ENCODE measurements around the gene OAS2. TPM values are rescaled to one million over a fixed set of nuclear protein-coding genes. Genes with fewer than 3 reads are reported as not detected.

Gene OAS2
- polyA plus RNA-seq, 1 donor from 2014 or later: not detected

- Histone ChIP-seq H4K20me1 (ENCODE audit: insufficient read depth) (no peaks in the 10 kb centered on the region), H3K9me2 (ENCODE audit: insufficient read depth, low read length) (no peaks in the 10 kb centered on the region), H3K9me3 (ENCODE audit: low read length) (no peaks in the 10 kb centered on the region), H3K79me2 (replicated peaks; ENCODE audit: insufficient read depth, low read length) (no peaks in the 10 kb centered on the region), H3K9ac (ENCODE audit: low read length) (no peak overlapping the region), H3K36me3 (ENCODE audit: insufficient read depth, low read length) (no peaks in the 10 kb centered on the region), H3K27ac (ENCODE audit: low read length) (no peak overlapping the region), H3F3A (ENCODE audit: insufficient read depth, low read length, poor library complexity, severe bottlenecking) (no peaks in the 10 kb centered on the region), H2AFZ (ENCODE audit: low read depth, low read length) (no peak overlapping the region), H3K4me3 (ENCODE audit: low read length) (no peak overlapping the region), H3K4me2 (ENCODE audit: low read length) (no peak overlapping the region), H3K27me3 (ENCODE audit: insufficient read depth, low read depth, low read length) (peaks cover 20% of the 10 kb centered on the region)
- TF ChIP-seq RAD21 (conservative IDR thresholded peaks at IDR 0.05): no peak
- no peak for TF ChIP-seq CTCF (IDR thresholded peaks at IDR 0.05; ENCODE audit: poor library complexity, severe bottlenecking)
- TF ChIP-seq EP300 (conservative IDR thresholded peaks at IDR 0.05; ENCODE audit: poor library complexity, severe bottlenecking): no peak
- no peak for TF ChIP-seq POLR2AphosphoS5 (IDR thresholded peaks at IDR 0.05)
- no peak for TF ChIP-seq SMC3 (conservative IDR thresholded peaks at IDR 0.05; ENCODE audit: poor library complexity)
These were observed 38.4 kb upstream of the OAS2 start for GRCh38 chr12:112939761-112940381.

GRCh38 chr12:112941528-112942335 is 36.6 kb upstream of the OAS2 start:
- Histone ChIP-seq H2AFZ (ENCODE audit: low read depth, low read length) (no peak overlapping the region), H3F3A (ENCODE audit: insufficient read depth, low read length, poor library complexity, severe bottlenecking) (no peaks in the 10 kb centered on the region), H3K4me3 (ENCODE audit: low read length) (no peak overlapping the region), H3K4me2 (ENCODE audit: low read length) (no peak overlapping the region), H3K27me3 (ENCODE audit: insufficient read depth, low read depth, low read length) (peaks cover 20% of the 10 kb centered on the region), H3K9ac (ENCODE audit: low read length) (no peak overlapping the region), H3K79me2 (replicated peaks; ENCODE audit: insufficient read depth, low read length) (no peaks in the 10 kb centered on the region), H3K36me3 (ENCODE audit: insufficient read depth, low read length) (no peaks in the 10 kb centered on the region), H3K27ac (ENCODE audit: low read length) (no peak overlapping the region), H3K9me2 (ENCODE audit: insufficient read depth, low read length) (no peaks in the 10 kb centered on the region), H3K9me3 (ENCODE audit: low read length) (no peaks in the 10 kb centered on the region), H4K20me1 (ENCODE audit: insufficient read depth) (no peaks in the 10 kb centered on the region)
- TF ChIP-seq REST (IDR thresholded peaks at IDR 0.05; ENCODE audit: borderline replicate concordance) (no peak), TAF1 (IDR thresholded peaks at IDR 0.05; ENCODE audit: low read depth) (no peak), EP300 (conservative IDR thresholded peaks at IDR 0.05; ENCODE audit: poor library complexity, severe bottlenecking) (no peak), SMC3 (conservative IDR thresholded peaks at IDR 0.05; ENCODE audit: poor library complexity) (no peak), CTCF (IDR thresholded peaks at IDR 0.05; ENCODE audit: poor library complexity, severe bottlenecking) (no peak), MXI1 (conservative IDR thresholded peaks at IDR 0.05; ENCODE audit: poor library complexity, severe bottlenecking) (no peak), RAD21 (conservative IDR thresholded peaks at IDR 0.05) (no peak), EZH2 (IDR thresholded peaks at IDR 0.05; ENCODE audit: borderline replicate concordance, insufficient read depth, low read length, poor library complexity, severe bottlenecking) (no peak), POLR2AphosphoS5 (IDR thresholded peaks at IDR 0.05) (no peak)

Measured in neural cell (in vitro differentiated cells).